Testis (tissue), 3 donors: ENCODE measurements around the gene CAB39. TPM values are rescaled to one million over a fixed set of nuclear protein-coding genes. Genes with fewer than 3 reads are reported as not detected.

Source experiments
- DNase-seq: peaks from one replicate; pipeline ENCODE4 v3.0.0-alpha.2; 2019
- H3K27ac ChIP-seq, 2 donors: fragments of 200-600 bp; sonication (generic); one replicate each; pipeline ENCODE4 v1.5.1; 2019
- H3K27me3 ChIP-seq: fragments of 200-600 bp; sonication (generic); one replicate; pipeline ENCODE4 v1.5.1; 2019
- H3K36me3 ChIP-seq: fragments of 200-600 bp; sonication (generic); one replicate; pipeline ENCODE4 v1.5.1; 2017; ENCODE audit warnings: low read depth; ENCODE audit errors: missing control alignments
- H3K4me1 ChIP-seq: fragments of 200-600 bp; sonication (generic); one replicate; pipeline ENCODE4 v1.5.1; 2019
- H3K4me3 ChIP-seq, 2 donors: fragments of 200-600 bp; sonication (generic); one replicate each; pipeline ENCODE4 v1.5.1; 2017 to 2019
- H3K9me3 ChIP-seq: fragments of 200-600 bp; sonication (generic); one replicate; pipeline ENCODE4 v1.5.1; 2017
- POLR2A ChIP-seq: fragments of 450-650 bp; IDR thresholded peaks from one replicate; pipeline ENCODE4 v1.6.1; 2017; ENCODE audit warnings: antibody characterized with exemption, mild to moderate bottlenecking, moderate library complexity
- WGBS, 2 donors: methylation state at CpG; one replicate each; pipeline ENCODE4 v1.1.5; 2018; 5-methylcytosine and 5-hydroxymethylcytosine counted together
- intact Hi-C: fragments of 100-400 bp; cut with DNase I; formaldehyde crosslinking; loops from one replicate; pipeline ENCODE4 v1.15.1; 2023; ENCODE audit warnings: low total_unique reads
- polyA plus RNA-seq: library from polyadenylated mRNA; stranded (reverse); fragments of 350-450 nt; fragmentation: Illumina TruSeq; extraction: RNeasy Lipid Tissue Mini Kit (QIAGEN cat#74804); gene quantifications from one replicate; pipeline ENCODE4 v1.2.3, GENCODE V29; 2014; ENCODE audit warnings: low read depth, low replicate concordance; ENCODE audit not compliant: insufficient read depth
- total RNA-seq, 2 donors: library from RNA; depleted of rRNA; stranded (reverse); fragments of >200 nt; gene quantifications; one replicate each; pipeline ENCODE4 v1.2.3, GENCODE V29; 2016
- TF ChIP-seq, protein P1 (sequence below), 3 experiments: fragments of 450-650 bp in 2 of 3; fragments of 200-600 bp in 1 of 3; sonication (generic) in 1 of 3; IDR thresholded peaks; one replicate each; pipeline ENCODE4 v1.5.1; 2016 to 2019; ENCODE audit warnings: antibody characterized with exemption in 3 of 3, mild to moderate bottlenecking in 2 of 3, moderate library complexity in 1 of 3

Gene CAB39
- total and polyA plus RNA-seq, 3 donors from 2014 or later = 76.1 to 82.2 (median 76.8) TPM

DNA sequence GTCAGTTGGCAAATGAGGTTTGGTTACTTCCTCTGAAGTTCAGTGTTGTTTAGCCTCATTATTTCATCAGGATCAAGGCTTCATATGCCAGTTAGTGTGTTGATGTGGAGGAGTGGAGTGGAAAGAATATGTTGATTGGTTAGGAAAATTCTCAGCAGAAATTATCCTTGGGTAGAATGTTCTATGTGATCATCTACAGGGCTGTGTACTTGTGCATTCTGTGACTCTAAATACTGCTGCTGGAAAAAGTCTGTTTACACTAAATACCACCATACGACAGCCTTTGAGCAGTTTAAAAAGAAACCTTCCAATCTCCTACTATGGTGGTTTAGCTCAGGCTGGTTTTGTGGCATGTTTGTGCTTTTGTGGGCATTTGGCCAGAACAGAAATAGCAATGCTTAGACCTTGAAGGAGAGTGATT, 25.8 kb downstream of the CAB39 start:
- no peaks in the 10 kb centered on the region for H3K27me3 ChIP-seq
- 35 to 43% methylated on average over 1 of the region's 1 CpG for WGBS, 2 donors
- peaks cover 12% of the 10 kb centered on the region for H3K4me1 ChIP-seq
- no peak overlapping the region for H3K27ac ChIP-seq
- H3K4me3 ChIP-seq = no peak overlapping the region
- TF ChIP-seq POLR2A = no peak
- TF ChIP-seq, protein P1, sequence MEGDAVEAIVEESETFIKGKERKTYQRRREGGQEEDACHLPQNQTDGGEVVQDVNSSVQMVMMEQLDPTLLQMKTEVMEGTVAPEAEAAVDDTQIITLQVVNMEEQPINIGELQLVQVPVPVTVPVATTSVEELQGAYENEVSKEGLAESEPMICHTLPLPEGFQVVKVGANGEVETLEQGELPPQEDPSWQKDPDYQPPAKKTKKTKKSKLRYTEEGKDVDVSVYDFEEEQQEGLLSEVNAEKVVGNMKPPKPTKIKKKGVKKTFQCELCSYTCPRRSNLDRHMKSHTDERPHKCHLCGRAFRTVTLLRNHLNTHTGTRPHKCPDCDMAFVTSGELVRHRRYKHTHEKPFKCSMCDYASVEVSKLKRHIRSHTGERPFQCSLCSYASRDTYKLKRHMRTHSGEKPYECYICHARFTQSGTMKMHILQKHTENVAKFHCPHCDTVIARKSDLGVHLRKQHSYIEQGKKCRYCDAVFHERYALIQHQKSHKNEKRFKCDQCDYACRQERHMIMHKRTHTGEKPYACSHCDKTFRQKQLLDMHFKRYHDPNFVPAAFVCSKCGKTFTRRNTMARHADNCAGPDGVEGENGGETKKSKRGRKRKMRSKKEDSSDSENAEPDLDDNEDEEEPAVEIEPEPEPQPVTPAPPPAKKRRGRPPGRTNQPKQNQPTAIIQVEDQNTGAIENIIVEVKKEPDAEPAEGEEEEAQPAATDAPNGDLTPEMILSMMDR (IDR thresholded peaks at IDR 0.05) = no peak
- intact Hi-C loops = no loop called here
- H3K9me3 ChIP-seq = no peaks in the 10 kb centered on the region
- no peaks in the 10 kb centered on the region for H3K36me3 ChIP-seq
- DNase-seq = no peak

DNA sequence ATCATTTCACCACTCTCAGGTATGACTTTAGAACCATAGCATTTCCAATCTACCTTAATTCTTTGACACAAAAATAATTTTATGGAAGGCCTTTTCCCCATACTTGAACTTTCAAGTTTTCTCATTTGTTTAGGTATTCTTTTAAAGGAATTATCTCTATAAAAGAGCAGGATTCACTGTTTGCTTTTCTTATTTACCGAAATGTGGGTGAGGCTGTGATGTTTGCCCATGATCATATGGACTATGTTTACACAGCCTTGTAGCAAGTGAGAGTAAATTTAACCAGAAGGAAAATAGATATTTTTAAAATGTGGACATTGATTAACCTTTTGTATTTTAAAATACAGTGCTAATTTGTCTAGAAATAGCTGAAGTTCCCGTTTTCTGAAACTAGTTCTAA, 26.3 kb downstream of the CAB39 start:
- Histone ChIP-seq H3K4me3 (no peak overlapping the region), H3K36me3 (no peaks in the 10 kb centered on the region), H3K27me3 (no peaks in the 10 kb centered on the region), H3K4me1 (peaks cover 12% of the 10 kb centered on the region), H3K27ac (no peak overlapping the region), H3K9me3 (no peaks in the 10 kb centered on the region)
- WGBS, 2 donors = 78 to 88% methylated on average over 2 of the region's 2 CpGs
- TF ChIP-seq POLR2A = no peak
- TF ChIP-seq, protein P1 (IDR thresholded peaks at IDR 0.05) = no peak
- intact Hi-C loops = no loop called here
- DNase-seq = no peak

DNA sequence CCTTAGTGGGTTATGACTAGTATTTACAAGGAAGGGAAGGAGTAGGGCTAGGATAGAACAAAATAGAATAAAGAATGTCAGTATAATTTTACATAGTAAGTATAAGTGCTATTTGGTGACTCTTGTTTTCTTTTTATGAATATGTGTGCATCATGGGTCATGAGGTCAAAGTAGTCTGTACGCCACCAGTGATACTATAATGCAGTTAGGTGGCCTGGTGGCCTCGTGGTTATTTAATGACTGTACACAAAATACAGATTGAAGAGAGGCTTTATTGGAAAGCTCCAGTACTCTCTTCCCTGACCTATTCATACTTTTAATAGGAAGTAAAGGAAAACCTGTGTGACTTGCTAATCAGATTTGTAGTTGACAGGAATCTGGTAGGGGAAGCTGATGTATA, 27.3 kb downstream of the CAB39 start:
- no peaks in the 10 kb centered on the region for H3K36me3 ChIP-seq
- no peak overlapping the region for H3K27ac ChIP-seq
- TF ChIP-seq POLR2A = no peak
- TF ChIP-seq, protein P1 (IDR thresholded peaks at IDR 0.05) = no peak
- intact Hi-C loops = no loop called here
- peaks cover 12% of the 10 kb centered on the region for H3K4me1 ChIP-seq
- H3K27me3 ChIP-seq = no peaks in the 10 kb centered on the region
- 89 to 95% methylated on average over 2 of the region's 2 CpGs for WGBS, 2 donors
- no peaks in the 10 kb centered on the region for H3K9me3 ChIP-seq
- no peak overlapping the region for H3K4me3 ChIP-seq
- no peak for DNase-seq

DNA sequence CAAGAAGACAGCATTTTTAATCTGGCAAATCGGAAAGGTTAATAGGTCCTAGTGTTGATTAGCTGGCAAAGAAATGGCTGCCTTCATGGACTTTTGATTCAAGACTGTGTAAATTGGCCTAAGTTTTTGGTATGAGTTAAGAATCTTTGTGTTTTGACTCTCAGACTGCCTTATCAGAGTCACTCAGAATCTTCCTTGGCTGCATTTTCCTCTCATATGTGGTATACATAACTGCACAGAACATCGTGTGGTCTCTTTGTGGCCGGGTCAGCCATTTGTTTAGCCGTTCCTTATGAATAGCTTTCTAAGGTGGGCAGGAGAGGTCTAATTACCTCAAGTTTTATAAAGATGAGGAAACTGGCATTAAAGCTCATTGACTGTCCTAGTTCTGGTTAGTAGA, 30.1 kb downstream of the CAB39 start:
- no peaks in the 10 kb centered on the region for H3K36me3 ChIP-seq
- DNase-seq = no peak
- no peak overlapping the region for H3K4me3 ChIP-seq
- H3K27me3 ChIP-seq = no peaks in the 10 kb centered on the region
- no peak for TF ChIP-seq POLR2A
- TF ChIP-seq, protein P1 (IDR thresholded peaks at IDR 0.05) = no peak
- no peaks in the 10 kb centered on the region for H3K9me3 ChIP-seq
- H3K27ac ChIP-seq = no peak overlapping the region
- peaks cover 9% of the 10 kb centered on the region for H3K4me1 ChIP-seq
- WGBS, 2 donors = 90 to 96% methylated on average over 4 of the region's 4 CpGs
- intact Hi-C loops = no loop called here

DNA sequence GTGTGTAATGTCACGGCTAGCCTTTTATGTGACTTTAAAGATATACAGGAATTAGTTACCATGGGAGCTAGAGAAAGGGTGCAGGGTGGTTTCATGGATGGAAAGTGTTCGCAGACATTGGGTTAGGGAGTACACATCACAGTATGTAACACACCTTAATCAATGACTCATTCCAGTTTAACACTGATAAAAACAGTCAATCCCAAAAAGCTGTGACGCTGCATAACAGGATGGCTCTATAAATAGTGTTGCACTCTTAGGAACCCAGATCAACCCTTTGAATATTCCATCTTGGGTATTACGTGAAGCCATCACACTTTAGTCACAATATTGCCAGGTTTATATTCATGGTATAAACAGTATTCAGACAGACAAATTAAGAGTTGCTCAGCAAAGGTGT, 33.6 kb downstream of the CAB39 start:
- H3K4me1 ChIP-seq = no peaks in the 10 kb centered on the region
- no peak for DNase-seq
- H3K27ac ChIP-seq = no peak overlapping the region
- WGBS, 2 donors = 87 to 96% methylated on average over 4 of the region's 4 CpGs
- no peak overlapping the region for H3K4me3 ChIP-seq
- no peak for TF ChIP-seq POLR2A
- TF ChIP-seq, protein P1 (IDR thresholded peaks at IDR 0.05) = no peak
- H3K27me3 ChIP-seq = no peaks in the 10 kb centered on the region
- H3K36me3 ChIP-seq = no peaks in the 10 kb centered on the region
- no peaks in the 10 kb centered on the region for H3K9me3 ChIP-seq
- intact Hi-C loops = no loop called here
